Fibroblast of villous mesenchyme (primary cell): Measurements from ENCODE around the gene LEMD3. TPM values are rescaled to one million over a fixed set of nuclear protein-coding genes. Genes with fewer than 3 reads are reported as not detected.
A peak's percentile ranks its signal among the peaks of the same experiment; 100 is the strongest.

Source experiments
- DNase-seq: peaks from one replicate; pipeline ENCODE4 v3.0.0-alpha.2; 2010; ENCODE audit warnings: low read depth
- H3K4me3 ChIP-seq: 2 replicates; pipeline ENCODE4 v1.5.1; 2011; ENCODE audit warnings: low read depth, mild to moderate bottlenecking, low read length
- CTCF ChIP-seq: IDR thresholded peaks from 2 replicates; pipeline ENCODE4 v1.5.1; 2012; ENCODE audit warnings: low read depth, mild to moderate bottlenecking, low read length; ENCODE audit not compliant: insufficient read depth
- total RNA-seq: library from RNA; depleted of rRNA; stranded (reverse); fragments of >200 nt; gene quantifications from 2 replicates; pipeline ENCODE4 v1.2.3, GENCODE V29; 2012

The LEMD3 gene
- total RNA-seq, 1 donor: 32.0 TPM

- no peak overlapping the region for H3K4me3 ChIP-seq
- no peak for DNase-seq
- no peak for TF ChIP-seq CTCF
These were observed 106.2 kb downstream of the LEMD3 start for GRCh38 chr12:65275627-65276026.

- no peak for TF ChIP-seq CTCF
- no peak for DNase-seq
These were observed 107.6 kb downstream of the LEMD3 start for GRCh38 chr12:65276916-65277530.

DNA sequence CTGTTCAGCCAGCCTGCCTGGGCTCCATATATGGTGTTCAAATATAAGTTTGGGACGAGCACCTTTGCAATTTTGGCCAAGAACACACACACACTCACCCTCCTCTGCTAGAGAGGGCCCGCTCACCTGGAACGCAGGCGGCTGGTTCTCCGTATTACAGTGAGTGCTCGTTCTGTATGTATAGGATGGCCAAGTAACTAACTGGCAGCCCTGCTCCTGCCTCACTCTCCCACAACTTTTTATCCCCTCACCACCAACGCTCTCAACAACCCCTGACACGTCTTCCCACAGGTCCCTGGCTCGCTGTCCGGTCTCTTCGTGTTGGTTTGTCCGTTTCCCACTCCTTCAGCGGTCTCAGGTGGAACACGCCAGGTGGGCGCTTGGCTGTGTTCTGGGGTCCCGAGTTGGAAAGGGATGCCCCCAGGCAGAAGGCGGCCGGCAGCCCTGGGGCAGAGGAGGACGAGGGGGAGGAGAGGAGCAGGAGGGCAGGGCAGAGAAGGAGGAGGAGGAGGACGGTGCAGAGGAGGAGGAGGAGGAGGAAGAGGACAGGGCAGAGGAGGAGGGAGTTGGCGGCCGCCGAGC is 108.7 kb downstream of the LEMD3 start:
- DNase-seq: no peak
- peak overlapping the region; percentile 93 for H3K4me3 ChIP-seq
- TF ChIP-seq CTCF: no peak

More at GRCh38 chr12:65276916-65277530, 107.6 kb downstream of the LEMD3 start:
- H3K4me3 ChIP-seq: no peak overlapping the region

GRCh38 chr12:65278576-65279368 is 109.4 kb downstream of the LEMD3 start, which contains the start of gene MSRB3:
Gene MSRB3 (plus strand): TSS chr12:65278683. CDS start chr12:65308580, 29,897 bp downstream.
- DNase-seq: peak; percentile 72
- peak within 1 kb of the TSS; percentile 93 for H3K4me3 ChIP-seq
- TF ChIP-seq CTCF: peak; percentile 22

DNA sequence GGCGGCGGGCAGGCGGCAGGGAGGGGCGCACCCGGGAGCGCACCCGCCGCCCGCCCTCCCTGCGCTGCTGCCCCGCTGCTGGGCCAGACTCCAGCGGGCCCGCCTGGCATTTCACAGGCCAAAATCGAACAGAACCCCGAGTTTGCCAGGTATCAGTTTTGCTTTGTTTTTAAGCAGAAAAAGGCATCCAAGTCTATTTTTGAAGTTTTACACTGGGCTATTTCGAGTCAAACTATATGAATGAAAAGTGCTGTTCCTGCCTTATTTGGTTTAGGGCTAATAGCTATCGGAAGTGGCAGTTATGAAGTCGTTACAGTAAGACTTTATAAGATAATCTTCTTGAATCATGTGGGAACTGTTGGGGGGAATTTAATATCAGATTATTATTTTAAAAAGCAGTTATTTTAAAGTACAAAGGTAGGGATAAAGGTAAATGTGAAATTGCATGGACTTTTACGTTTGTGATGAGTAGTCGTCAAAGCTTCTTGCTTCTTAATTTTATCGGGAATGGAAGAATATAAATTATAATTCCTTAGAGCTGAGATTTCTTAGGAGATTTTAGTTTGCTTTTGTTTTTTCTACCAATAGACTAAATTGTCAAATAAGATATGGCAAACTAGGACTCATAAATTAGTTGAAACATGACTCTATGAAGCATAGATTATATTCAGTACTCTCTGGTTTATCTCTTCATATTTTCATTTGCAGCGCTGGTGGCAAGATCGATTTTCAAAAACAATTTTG is 110.2 kb downstream of the LEMD3 start:
- peak; percentile 58 for DNase-seq
- no peak for TF ChIP-seq CTCF
- H3K4me3 ChIP-seq: peak overlapping the region; percentile 93

DNA sequence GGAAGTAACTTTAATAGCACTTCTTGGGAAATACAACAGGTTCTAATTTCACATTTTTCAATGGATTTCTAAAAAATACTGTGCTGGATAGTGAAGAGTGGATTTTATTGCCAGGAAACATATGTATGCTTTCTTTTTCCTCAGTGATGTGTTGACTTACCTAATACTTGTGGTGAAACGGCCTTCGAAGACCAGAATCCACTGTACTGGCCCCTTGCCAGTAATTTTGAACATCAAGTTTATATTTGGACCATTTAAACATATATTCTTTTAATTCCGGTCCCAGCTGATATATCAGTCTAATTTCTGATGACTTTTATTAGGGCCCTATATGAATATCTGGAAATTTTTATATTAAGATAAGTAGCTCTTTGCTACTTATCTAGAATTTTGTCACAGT is 110.9 kb downstream of the LEMD3 start:
- H3K4me3 ChIP-seq: peak overlapping the region; percentile 93
- DNase-seq: peak; percentile 51
- no peak for TF ChIP-seq CTCF
